GM21526 (cell line): ENCODE measurements around the gene GPATCH8.
"Not testable (repeated sequence)": the region's sequence is repeated elsewhere in the genome, so short reads cannot be mapped to it uniquely, and the experiment has no call there.

Source experiments
- ATAC-seq: cut with Tn5 transposase; IDR thresholded peaks from one replicate; pipeline ENCODE4 v1.9.1; 2021; ENCODE audit warnings: moderate library complexity; ENCODE audit not compliant: unreplicated experiment, low FRiP score

Gene GPATCH8

DNA sequence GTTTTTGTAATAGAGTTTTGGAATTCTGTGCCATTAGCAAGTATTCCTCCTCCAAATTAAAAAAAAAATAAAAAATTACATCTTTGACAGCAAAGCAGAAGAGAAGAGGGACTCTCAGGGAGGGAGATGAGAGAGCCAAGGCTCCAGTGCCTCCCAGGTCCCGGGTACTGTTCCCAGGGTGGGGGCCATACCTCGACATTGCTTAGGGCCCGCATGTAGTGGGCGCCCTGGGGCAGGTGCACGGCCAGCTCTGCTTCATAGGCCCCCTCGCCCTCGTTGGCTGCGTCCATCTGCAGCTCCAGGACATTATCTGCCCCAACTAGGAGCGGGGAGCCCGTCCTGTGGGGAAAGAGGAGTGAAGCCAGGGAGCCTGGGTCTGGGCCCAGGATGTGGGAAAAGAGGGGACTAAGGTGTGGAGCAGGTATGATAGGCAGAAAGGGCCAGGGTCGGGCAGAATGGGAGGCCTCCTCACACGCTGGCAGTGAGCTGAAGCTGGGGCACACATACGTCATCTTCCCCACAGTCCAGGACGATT, 125.0 kb downstream of the GPATCH8 start:
- ATAC-seq = no peak

- no peak for ATAC-seq
These were observed 126.4 kb downstream of the GPATCH8 start for GRCh38 chr17:44376779-44377178.

DNA sequence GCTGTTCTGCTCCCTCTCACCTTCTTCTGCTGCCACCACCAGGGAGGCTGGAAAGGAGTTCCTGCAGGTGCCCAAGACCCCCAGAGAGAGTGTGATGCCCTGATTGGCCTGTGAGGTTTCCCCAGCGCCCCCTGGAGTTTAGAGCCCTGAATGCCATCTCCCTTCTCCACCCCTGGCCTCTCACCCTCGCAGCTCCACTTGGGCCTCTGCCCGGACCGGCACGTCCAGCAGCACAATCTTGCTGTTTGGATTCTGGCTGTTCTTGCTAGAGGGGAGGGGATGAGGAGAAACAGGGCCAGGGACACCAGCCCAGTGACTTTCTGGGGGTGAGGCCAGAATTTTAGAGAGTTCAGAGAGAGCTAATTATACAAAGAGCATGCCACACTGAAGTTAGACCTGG, 127.1 kb downstream of the GPATCH8 start:
- ATAC-seq = no peak

GRCh38 chr17:44375196-44376017, 127.8 kb downstream of the GPATCH8 start:
- ATAC-seq = no peak

DNA sequence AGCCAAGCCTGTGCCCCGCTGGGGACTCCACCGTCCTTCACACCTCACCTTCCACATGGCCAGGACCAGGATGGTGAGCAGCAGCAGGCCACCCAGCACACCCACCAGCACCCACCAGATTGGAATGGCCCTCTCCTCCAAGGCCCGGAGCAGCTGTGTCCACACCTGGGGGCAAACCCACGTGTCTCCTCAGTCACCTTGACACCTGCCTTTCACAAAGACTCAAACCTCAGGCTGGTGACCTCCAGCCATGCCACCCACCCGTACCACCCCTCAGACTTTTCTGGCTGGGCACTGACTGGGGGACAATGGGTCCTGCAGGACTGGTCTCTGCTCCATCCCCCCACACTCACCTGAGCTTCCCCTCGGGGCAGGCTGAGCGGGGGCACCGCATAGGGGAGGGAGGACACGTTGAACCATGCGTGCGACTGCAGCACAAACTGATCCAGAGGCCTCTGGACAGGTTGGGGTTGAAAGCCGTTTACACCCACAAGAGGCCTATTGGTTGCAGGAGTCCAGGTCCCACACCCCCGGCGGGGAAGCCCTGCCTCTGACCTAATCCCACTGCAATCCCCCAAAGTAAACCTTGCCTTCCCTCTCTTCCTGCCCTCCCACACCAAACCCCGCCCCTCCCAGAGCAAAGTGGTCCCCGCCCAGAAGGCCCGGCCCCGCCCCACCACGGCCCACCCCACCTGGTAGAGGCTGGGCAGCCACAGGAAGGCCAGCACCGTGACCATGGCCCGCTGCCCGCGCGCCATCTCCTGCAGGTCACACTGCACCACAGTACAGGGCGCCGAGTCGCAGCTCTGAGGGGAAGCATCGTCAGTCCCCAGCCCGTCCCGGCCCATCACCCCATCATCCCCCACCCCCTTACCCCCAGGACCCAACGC, 128.7 kb downstream of the GPATCH8 start:
- no peak for ATAC-seq

DNA sequence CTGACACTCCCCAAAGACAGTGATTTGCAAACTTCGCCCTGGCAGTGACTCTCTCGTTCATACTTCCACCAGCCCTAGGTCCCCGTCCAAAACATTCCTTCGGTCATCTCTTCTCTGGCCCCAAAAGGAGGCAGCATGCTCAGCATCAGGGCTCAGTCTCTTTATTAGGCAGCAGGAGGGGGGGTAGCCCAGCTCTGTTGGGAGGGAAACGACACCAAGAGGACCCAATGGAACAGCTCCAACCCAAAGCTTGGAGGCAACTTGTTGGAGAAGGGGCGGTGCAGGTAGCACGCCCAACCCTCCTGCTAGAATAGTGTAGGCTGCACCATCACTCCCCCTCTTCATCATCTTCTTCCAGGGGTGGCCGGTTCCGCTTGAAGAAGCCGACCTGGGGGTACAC, 131.2 kb downstream of the GPATCH8 start:
- ATAC-seq = no peak

GRCh38 chr17:44369414-44370023, 133.7 kb downstream of the GPATCH8 start:
- ATAC-seq = not testable (repeated sequence)

- ATAC-seq = not testable (repeated sequence)
These were observed 134.6 kb downstream of the GPATCH8 start for GRCh38 chr17:44368391-44369243.

GRCh38 chr17:44367231-44367979, 135.8 kb downstream of the GPATCH8 start:
- no peak for ATAC-seq

GRCh38 chr17:44365051-44365450, 138.2 kb downstream of the GPATCH8 start:
- ATAC-seq = not testable (repeated sequence)

DNA sequence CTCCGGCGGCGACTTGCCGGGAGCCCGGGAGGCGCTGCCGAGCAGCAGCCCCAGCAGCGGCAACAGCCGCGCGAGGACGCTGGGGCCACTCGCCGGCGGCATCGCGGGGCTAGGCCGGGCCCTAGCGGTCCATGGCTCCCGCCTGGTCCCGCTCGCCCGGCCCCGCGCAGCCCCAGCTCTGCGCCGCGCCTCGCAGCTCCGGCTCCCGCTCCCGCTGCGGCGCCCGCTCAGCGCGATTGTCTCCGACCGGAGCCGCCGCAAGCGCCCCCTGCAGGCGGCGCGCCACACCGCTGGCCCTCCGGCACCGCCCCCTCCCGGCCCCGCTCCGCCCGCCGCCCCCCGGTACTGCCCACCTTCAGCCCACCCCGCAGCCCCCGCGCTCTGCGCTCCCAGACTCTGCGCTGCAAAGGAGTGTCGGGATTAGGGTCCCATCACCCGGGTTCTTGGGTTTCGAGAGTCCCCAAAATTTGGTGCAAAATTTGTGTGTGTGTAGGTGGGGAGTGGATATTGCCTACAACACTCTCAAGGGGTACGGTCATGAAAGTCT, 139.5 kb downstream of the GPATCH8 start, which contains the start of gene FAM171A2:
Gene FAM171A2, minus strand, starts transcription at position 241 of the 547 bp plus-strand sequence. Its CDS starts 139 bp downstream, at position 102.
- ATAC-seq = no peak

DNA sequence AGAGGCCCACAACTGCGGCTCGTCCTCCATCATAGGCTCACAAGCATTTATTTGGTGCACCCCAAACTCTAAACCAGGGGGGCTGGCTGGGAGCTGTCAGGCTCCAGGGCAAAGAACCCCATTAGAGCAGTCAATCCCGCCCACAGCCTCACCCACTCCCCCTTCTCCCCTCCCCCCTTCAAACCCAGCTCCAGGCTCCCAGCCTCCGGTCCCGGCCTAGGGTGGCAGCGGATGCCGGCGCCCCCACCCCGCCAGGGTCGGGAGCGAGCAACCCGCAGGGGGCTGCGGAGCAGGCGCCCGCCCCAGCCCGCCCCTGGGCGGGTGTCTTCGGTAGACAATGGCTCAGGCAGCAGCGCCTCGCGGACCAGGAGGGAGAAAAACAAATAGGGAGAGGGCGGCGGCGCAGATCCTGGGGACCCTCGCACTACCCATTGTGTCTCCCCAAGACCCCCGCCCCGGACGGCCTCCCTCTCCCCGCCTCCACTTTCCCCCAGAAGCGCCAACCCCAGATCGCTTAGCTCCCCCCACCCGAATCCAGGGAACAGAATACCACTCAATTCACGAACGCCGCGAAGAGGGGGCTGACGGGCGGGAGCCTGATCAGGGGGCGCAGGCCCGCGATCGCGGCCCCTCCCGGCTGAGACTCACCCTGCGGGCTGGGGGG, 140.1 kb downstream of the GPATCH8 start:
- ATAC-seq = no peak

DNA sequence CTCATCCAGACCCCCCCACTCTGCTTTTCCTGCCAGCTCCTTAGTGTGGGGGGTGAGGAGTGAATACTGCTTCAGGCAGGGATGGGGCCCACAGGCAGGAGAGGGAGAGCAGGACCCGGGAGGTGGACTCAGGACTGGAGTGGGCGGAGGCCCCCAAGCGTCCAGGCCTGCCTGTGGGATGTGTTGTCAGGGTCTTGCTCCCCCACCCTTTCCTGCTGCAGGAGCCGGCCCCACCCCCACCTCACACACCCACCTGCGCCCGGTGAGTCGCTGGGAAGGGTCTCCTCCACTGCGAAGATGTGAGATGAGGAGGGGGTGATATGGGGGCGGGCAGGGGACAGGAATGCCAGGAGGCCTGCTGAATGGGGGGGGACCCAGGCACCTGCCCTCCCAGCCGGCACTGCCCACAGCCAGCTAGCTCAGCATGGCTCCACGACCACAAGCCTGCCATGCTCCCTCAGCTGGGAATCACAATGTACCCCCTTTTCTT, 140.7 kb downstream of the GPATCH8 start:
- ATAC-seq = no peak

DNA sequence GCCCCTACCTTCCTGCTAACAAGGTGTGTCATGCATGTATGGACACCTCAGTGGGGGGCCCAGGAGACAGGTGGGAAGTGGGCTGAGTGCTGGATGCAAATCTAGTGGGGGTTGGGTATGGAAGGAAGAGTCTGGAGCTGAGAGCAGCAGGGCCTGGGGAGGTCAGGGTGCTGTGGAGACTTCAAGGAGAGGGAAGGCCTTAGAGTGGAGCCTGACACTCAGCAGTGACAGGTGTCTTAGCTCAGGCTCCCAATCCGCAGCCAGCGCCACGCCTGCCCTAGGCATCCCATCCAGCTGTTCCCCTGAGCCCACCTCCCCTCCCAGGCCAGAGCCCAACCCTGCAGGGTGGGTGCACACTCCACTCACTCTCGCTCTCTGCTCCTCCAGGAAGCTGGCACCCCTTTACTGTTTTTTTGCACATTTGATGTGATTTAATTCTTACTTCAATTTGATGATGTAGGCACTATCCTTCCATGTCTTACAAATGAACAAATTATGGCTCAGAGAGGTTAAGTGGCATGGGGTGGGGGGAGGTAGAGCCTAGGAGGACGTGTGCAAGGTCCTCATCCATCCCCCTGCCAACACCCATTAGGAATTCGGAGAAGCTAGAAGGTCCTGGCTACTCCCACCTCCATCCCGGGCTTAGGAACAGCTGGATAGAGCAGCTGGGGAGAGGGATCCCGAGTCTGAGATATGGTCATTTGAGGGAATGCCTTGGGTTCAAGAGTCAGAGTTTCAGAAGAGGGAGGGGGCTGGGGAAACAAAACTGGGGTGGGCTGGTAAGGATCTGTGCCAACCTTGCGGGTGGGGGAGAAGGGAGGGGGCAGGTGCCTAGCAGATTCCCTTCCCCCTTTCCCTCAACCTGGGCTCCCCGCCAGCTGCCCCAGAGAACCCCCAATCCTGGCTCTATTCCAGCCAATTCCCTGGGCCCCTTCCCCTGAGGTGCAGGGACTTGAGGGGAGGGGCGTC, 141.6 kb downstream of the GPATCH8 start:
- ATAC-seq = no peak

- ATAC-seq = no peak
These were observed 142.4 kb downstream of the GPATCH8 start for GRCh38 chr17:44360826-44361225.

DNA sequence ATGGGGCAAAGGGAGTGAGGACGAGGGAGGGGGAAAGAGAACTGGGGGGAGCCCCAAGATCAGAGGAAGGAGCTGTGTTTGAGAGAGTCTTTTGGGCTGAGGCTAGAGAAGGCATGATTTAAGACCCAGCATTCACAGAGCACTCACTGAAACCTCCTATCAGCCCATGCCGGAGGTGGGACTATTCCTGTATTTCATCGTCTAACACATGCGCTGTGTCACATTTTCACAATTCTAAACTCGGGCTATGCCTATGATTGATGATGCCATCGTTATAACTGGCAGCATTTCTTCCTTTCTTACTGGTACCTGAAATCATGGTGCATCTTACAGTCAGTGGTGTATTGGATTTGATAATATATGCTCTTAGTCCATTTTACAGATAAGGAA, 143.1 kb downstream of the GPATCH8 start:
- no peak for ATAC-seq
